Embryonic facial prominence (tissue), 1 donor: ENCODE data around the gene COLQ.

ENCODE experiments used
- DNase-seq: peaks from one replicate; pipeline ENCODE4 v3.0.0-alpha.2; 2016; ENCODE audit errors: extremely low spot score

Gene COLQ

GRCh38 chr3:15455756-15456155 is 65.8 kb downstream of the COLQ start:
- no peak for DNase-seq

- no peak for DNase-seq
Observed at GRCh38 chr3:15454965-15455364, 66.5 kb downstream of the COLQ start.

- no peak for DNase-seq
Observed at GRCh38 chr3:15453991-15454625, 67.4 kb downstream of the COLQ start.

GRCh38 chr3:15453501-15453900 is 68.0 kb downstream of the COLQ start:
- DNase-seq, result no peak

GRCh38 chr3:15452961-15453360 is 68.5 kb downstream of the COLQ start:
- DNase-seq, result no peak

GRCh38 chr3:15452156-15452555 is 69.3 kb downstream of the COLQ start:
- DNase-seq, result no peak

GRCh38 chr3:15451216-15452113 is 70.0 kb downstream of the COLQ start:
- DNase-seq, result no peak

GRCh38 chr3:15450438-15451215 is 70.9 kb downstream of the COLQ start:
- no peak for DNase-seq

- DNase-seq, result no peak
Observed at GRCh38 chr3:15449489-15450224, 71.8 kb downstream of the COLQ start.

- no peak for DNase-seq
Observed at GRCh38 chr3:15443826-15444524, 77.5 kb downstream of the COLQ start.

- no peak for DNase-seq
Observed at GRCh38 chr3:15440891-15441290, 80.6 kb downstream of the COLQ start.

GRCh38 chr3:15439476-15439875 is 82.0 kb downstream of the COLQ start:
- no peak for DNase-seq

- DNase-seq, result no peak
Observed at GRCh38 chr3:15438983-15439382, 82.5 kb downstream of the COLQ start.

- no peak for DNase-seq
Observed at GRCh38 chr3:15436246-15436645, 85.3 kb downstream of the COLQ start.

- DNase-seq, result no peak
Observed at GRCh38 chr3:15434756-15435155, 86.8 kb downstream of the COLQ start.

- DNase-seq, result no peak
Observed at GRCh38 chr3:15433531-15433930, 88.0 kb downstream of the COLQ start.

- DNase-seq, result no peak
Observed at GRCh38 chr3:15431256-15431837, 90.2 kb downstream of the COLQ start.

GRCh38 chr3:15430624-15431023 is 90.9 kb downstream of the COLQ start:
- no peak for DNase-seq

GRCh38 chr3:15429080-15429479 is 92.4 kb downstream of the COLQ start:
- no peak for DNase-seq

- no peak for DNase-seq
Observed at GRCh38 chr3:15428539-15428938, 93.0 kb downstream of the COLQ start.

- no peak for DNase-seq
Observed at GRCh38 chr3:15427981-15428380, 93.5 kb downstream of the COLQ start.
